Keratinocyte (primary cell): ENCODE data around the gene ERBB2. TPM values are rescaled to one million over a fixed set of nuclear protein-coding genes. Genes with fewer than 3 reads are reported as not detected.
A peak's percentile ranks its signal among the peaks of the same experiment; 100 is the strongest.

Experiments used
- DNase-seq: peaks from one replicate; pipeline ENCODE4 v3.0.0-alpha.2; 2011; ENCODE audit warnings: low read depth, missing footprints, low spot score
- FAIRE-seq: peaks from 2 replicates; lab custom pipeline; 2011; peaks lifted over from hg19 to GRCh38; lab: Jason Lieb, UNC
- H2AFZ ChIP-seq: 2 replicates; pipeline ENCODE4 v1.6.0; 2012; ENCODE audit warnings: low read length, control low read depth, inconsistent platforms; ENCODE audit not compliant: control insufficient read depth
- H3K27ac ChIP-seq: 2 replicates; pipeline ENCODE4 v1.5.1; 2011; ENCODE audit warnings: low read length; ENCODE audit not compliant: control insufficient read depth, insufficient read depth
- H3K27me3 ChIP-seq: 3 replicates; pipeline ENCODE4 v1.6.0; 2011; ENCODE audit warnings: low read length; ENCODE audit not compliant: control insufficient read depth, insufficient read depth; ENCODE audit errors: extremely low read depth
- H3K36me3 ChIP-seq, 2 experiments: 2 replicates in 1 of 2; 3 replicates in 1 of 2; pipeline ENCODE4 v1.5.1; 2011; ENCODE audit warnings: low read length in 2 of 2, mild to moderate bottlenecking in 1 of 2; ENCODE audit not compliant: control insufficient read depth in 2 of 2, insufficient read depth in 2 of 2; ENCODE audit errors: extremely low read depth in 1 of 2
- H3K4me1 ChIP-seq: 3 replicates; pipeline ENCODE4 v1.5.1; 2011; ENCODE audit warnings: low read length; ENCODE audit not compliant: control insufficient read depth, insufficient read depth; ENCODE audit errors: extremely low read depth
- H3K4me2 ChIP-seq: 3 replicates; pipeline ENCODE4 v1.6.0; 2011; ENCODE audit warnings: low read depth, low read length; ENCODE audit not compliant: control insufficient read depth, insufficient read depth; ENCODE audit errors: extremely low read depth
- H3K4me3 ChIP-seq, 3 experiments: fragments of 200-600 bp in 1 of 3; sonication (generic) in 1 of 3; 2 replicates in 2 of 3; 3 replicates in 1 of 3; pipeline ENCODE4 v1.5.1; 2011 to 2016; ENCODE audit warnings: low read length in 3 of 3, mild to moderate bottlenecking in 3 of 3, control low read depth in 2 of 3, inconsistent platforms in 1 of 3, low read depth in 1 of 3, mixed read lengths in 1 of 3, mixed run types in 1 of 3, moderate library complexity in 1 of 3; ENCODE audit not compliant: control insufficient read depth in 2 of 3, insufficient read depth in 2 of 3; ENCODE audit errors: extremely low read depth in 1 of 3
- H3K79me2 ChIP-seq: 2 replicates; pipeline ENCODE4 v1.6.0; 2012; ENCODE audit warnings: low read length; ENCODE audit not compliant: control insufficient read depth, insufficient read depth
- H3K9ac ChIP-seq: 3 replicates; pipeline ENCODE4 v1.6.0; 2011; ENCODE audit warnings: low read length; ENCODE audit not compliant: control insufficient read depth, insufficient read depth; ENCODE audit errors: extremely low read depth
- H3K9me1 ChIP-seq: 3 replicates; pipeline ENCODE4 v1.6.0; 2011; ENCODE audit warnings: low read length; ENCODE audit not compliant: control insufficient read depth, insufficient read depth; ENCODE audit errors: extremely low read depth
- H3K9me3 ChIP-seq: 2 replicates; pipeline ENCODE4 v1.5.1; 2012; ENCODE audit warnings: low read depth, low read length; ENCODE audit not compliant: control insufficient read depth
- H4K20me1 ChIP-seq: 3 replicates; pipeline ENCODE4 v1.6.0; 2011; ENCODE audit warnings: low read length; ENCODE audit not compliant: control insufficient read depth, insufficient read depth; ENCODE audit errors: extremely low read depth
- CTCF ChIP-seq, 3 experiments: IDR thresholded peaks in 1 of 3; conservative IDR thresholded peaks in 1 of 3; optimal IDR thresholded peaks in 1 of 3; 2 replicates in 2 of 3; 3 replicates in 1 of 3; pipeline versions ENCODE3 to v1.5.1; 2011; ENCODE audit warnings: low read length in 3 of 3, mild to moderate bottlenecking in 3 of 3, moderate library complexity in 2 of 3, control low read depth in 1 of 3, inconsistent platforms in 1 of 3; ENCODE audit not compliant: insufficient read depth in 2 of 3; ENCODE audit errors: extremely low read depth in 1 of 3
- EZH2 ChIP-seq: IDR thresholded peaks from one replicate; pipeline ENCODE4 v1.6.1; 2012; ENCODE audit warnings: inconsistent platforms, mild to moderate bottlenecking, low read length, moderate library complexity
- dilution Hi-C: fragments of 300-500 bp; cut with MboI; formaldehyde crosslinking; loops from one replicate; pipeline ENCODE4 v1.7.0; 2020; ENCODE audit warnings: low sequenced_read_pairs; ENCODE audit not compliant: extremely low pct_ligation_motif_present
- polyA plus RNA-seq, 5 experiments: library from polyadenylated mRNA; depleted of rRNA in 3 of 5; stranded (reverse) in 3 of 5; stranded (forward) in 1 of 5; unstranded in 1 of 5; fragments of >200 nt; gene quantifications; 1 replicate in 1 of 5; 2 replicates in 3 of 5; 3 replicates in 1 of 5; pipeline versions ENCODE4 v1.2.1 to v1.2.3, GENCODE V29; 2011 to 2012; ENCODE audit warnings: missing spikeins in 2 of 5, low read depth in 1 of 5, low replicate concordance in 1 of 5

ERBB2 gene
- polyA plus RNA-seq, 1 donor (not counting 4 experiments of a cell fraction or from before 2014, with no cell fraction given) = 21.4 TPM

- Histone ChIP-seq H3K9me1 (no peaks in the 10 kb centered on the region), H3K27ac (no peak overlapping the region), H3K36me3 (no peaks in the 10 kb centered on the region), H3K27me3 (peaks cover 30% of the 10 kb centered on the region), H4K20me1 (no peaks in the 10 kb centered on the region), H3K79me2 (no peaks in the 10 kb centered on the region), H3K4me3 (no peak overlapping the region), H3K4me1 (peaks cover 10% of the 10 kb centered on the region), H3K9me3 (no peaks in the 10 kb centered on the region), H2AFZ (no peak overlapping the region), H3K9ac (no peak overlapping the region), H3K4me2 (no peak overlapping the region)
- FAIRE-seq (peak; percentile 26), DNase-seq (no peak)
- TF ChIP-seq EZH2 = no peak
- TF ChIP-seq CTCF (optimal IDR thresholded peaks at IDR 0.05 in 1 of 3, IDR thresholded peaks at IDR 0.05 in 1 of 3, conservative IDR thresholded peaks at IDR 0.05 in 1 of 3; ENCODE audit: extremely low read depth in 1 of 3, insufficient read depth in 2 of 3, low read length in 3 of 3) = no peak
- dilution Hi-C loops = no loop called here
Observed at GRCh38 chr17:39775031-39775430, 75.2 kb downstream of the ERBB2 start.

- DNase-seq = no peak
- no peaks in the 10 kb centered on the region for H3K36me3 ChIP-seq
- no peak for FAIRE-seq
- dilution Hi-C loops = no loop called here
- peaks cover 26% of the 10 kb centered on the region for H3K27me3 ChIP-seq
- H3K4me1 ChIP-seq = peaks cover 5% of the 10 kb centered on the region
- TF ChIP-seq EZH2 = no peak
- no peak for TF ChIP-seq CTCF (optimal IDR thresholded peaks at IDR 0.05 in 1 of 3, IDR thresholded peaks at IDR 0.05 in 1 of 3, conservative IDR thresholded peaks at IDR 0.05 in 1 of 3; ENCODE audit: extremely low read depth in 1 of 3, insufficient read depth in 2 of 3, low read length in 3 of 3)
- no peak overlapping the region for H3K4me2 ChIP-seq
- no peak overlapping the region for H3K9ac ChIP-seq
- no peak overlapping the region for H2AFZ ChIP-seq
- no peaks in the 10 kb centered on the region for H3K79me2 ChIP-seq
- no peaks in the 10 kb centered on the region for H3K9me3 ChIP-seq
- H3K9me1 ChIP-seq = no peaks in the 10 kb centered on the region
- H4K20me1 ChIP-seq = no peaks in the 10 kb centered on the region
- H3K27ac ChIP-seq = no peak overlapping the region
- H3K4me3 ChIP-seq = no peak overlapping the region
Observed at GRCh38 chr17:39776252-39776651, 76.4 kb downstream of the ERBB2 start.
